GM18868 (cell line): Measurements from ENCODE around the gene NAV3.
A peak's percentile ranks its signal among the peaks of the same experiment; 100 is the strongest.

Experiments used
- ATAC-seq: cut with Tn5 transposase; IDR thresholded peaks from one replicate; pipeline ENCODE4 v1.9.1; 2021; ENCODE audit warnings: mild to moderate bottlenecking, moderate library complexity; ENCODE audit not compliant: unreplicated experiment

The NAV3 gene

DNA sequence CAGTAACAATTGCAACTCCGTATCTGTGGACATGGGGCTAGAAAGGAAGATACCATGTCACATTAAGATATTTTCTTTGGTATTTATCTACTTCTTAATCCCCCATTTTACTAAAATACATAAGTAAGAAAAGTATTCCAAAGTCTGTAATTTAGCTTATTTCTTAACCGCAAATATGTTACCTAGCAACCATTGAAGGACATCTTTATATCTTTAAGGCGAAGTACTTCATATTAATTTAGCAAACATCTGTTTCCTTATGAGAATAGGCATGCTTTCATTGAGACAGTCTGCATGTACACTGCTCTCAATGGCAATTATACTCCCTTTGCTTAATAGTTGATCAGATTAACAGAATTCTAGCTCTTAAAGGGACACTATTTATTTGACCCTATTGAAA lies 88.8 kb downstream of the NAV3 start:
- no peak for ATAC-seq

DNA sequence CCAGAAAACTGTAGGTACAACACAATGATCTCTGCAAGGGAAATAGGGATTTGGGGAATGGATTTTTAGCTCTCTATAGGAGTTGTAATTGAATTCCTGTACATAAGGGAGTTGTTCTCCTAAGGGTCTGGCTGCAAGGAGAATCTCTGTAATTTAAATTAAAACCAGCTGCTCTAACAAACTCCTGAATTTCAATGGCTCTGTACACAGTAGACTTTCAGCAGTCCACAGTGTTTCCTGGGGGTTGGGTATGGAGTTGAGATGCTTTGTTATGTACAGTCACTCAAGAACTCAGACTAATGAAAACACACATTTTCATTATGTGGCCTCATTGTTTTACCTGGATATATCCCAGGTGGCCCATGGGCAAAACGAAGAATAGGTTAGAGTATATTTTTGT lies 93.2 kb downstream of the NAV3 start:
- no peak for ATAC-seq

DNA sequence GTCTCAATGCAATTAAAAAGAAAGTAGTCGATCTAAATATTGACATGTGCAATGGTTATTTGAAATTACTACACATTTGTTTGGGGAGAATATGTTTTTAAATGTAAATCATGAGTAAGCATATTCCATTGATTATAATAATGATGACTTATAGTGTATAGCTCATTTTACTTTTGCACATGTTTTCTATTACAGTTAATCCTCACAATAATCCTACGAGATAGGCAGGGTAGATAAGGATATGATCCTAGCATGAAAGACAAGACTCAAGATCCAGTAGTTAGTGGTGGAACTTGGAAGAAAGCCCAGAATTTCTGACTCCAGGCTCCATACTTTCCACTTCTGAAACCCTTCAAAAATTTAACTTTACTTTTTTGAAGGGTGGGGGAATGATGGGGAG lies 94.0 kb downstream of the NAV3 start:
- no peak for ATAC-seq

DNA sequence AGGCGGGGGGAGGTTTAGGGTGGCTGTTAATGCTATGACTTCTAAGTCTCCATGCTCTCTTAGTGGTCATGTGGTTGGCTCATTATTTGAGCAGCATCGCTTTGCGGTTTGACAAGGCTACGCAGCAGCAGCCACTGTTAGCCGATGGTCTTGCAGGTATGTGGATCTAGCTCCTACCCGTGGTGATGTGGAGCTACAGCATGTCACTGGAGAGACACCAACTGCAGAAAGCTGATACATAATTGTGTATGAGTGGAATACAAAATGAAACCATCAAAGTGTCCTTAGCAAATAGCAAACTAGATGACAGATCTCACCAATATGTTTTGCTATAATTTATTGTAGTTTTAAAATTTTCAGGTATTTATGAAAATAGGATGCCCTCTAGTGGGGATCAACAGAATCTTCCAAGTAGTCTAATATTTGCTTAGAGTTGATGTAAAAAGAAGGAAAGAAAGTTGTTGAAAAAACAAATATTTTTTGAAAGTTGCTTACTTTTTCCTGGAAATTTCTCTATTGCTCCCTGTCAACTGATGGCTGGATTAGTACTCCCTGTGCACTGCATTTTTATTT lies 94.9 kb downstream of the NAV3 start:
- peak; percentile 100 for ATAC-seq

DNA sequence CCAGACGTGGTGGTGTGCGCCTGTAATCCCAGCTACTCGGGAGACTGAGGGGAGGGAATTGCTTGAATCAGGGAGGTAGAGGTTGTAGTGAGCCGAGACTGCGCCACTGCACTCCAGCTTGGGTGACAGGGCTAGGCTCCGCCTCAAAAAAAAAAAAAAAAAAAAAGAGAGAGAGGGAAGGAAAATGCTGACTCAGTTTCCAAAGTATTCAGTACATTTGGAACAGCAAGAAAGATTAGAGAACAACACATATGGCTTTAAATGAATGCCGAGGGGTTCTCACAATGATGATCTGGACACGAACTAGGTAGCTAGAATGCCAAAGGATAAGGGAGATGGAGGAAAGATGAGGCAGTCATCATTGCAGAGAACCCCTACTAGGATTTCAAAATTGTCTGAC lies 97.4 kb downstream of the NAV3 start:
- ATAC-seq, result no peak

DNA sequence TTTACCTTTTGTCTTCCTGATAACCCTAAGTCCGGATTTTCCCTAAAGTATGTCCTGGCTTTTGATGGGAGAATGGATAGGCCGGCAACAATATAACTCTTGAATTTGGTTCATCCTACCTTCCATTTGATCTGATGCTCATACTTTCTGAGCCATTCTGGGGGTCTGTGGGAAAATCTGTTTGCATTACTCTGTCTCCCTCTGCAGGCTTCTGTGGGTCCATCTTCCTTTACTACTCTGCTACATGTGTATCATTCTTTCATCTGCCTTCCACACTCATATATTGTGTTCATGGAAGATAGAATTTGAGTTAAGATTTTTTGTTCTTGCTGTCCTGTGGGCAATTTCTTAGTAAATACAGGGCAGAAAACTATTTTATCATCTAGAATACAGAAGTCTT lies 101.5 kb downstream of the NAV3 start:
- ATAC-seq, result no peak

DNA sequence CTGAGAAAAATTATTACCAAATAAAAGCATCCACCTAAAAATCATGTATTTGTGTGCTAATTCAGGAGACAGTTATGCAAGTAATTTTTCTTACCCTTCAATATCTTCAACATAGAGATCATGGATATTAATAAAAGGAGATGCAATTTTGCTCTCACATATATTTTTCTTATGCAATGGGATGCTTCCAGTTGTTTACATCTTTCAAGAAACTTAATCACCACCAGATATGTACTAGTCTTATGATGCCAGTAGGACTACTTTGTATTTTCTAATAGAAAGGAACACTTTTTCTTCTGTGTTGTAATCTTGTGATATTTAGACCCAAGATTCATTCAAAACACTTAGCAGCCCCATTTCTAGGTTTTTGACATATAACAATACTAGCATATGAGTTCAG lies 107.6 kb downstream of the NAV3 start:
- no peak for ATAC-seq

DNA sequence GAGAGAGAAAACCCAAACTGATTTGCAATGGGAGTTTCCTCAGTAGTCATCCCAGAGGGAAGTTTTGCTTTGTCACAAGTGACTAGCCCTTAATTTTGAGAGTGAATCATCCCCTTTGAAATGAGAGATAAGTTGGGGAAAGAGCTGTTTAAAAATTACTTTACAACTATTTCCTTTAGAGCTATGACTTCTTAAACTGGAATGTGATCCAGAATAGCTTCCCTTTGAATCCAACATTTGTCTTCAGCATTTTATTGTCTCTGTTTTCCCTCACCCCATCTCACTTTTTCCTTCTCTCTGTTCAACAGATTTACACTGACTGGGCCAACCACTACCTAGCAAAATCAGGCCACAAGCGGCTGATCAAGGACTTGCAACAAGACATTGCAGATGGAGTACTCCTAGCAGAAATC lies 109.3 kb downstream of the NAV3 start:
- no peak for ATAC-seq

DNA sequence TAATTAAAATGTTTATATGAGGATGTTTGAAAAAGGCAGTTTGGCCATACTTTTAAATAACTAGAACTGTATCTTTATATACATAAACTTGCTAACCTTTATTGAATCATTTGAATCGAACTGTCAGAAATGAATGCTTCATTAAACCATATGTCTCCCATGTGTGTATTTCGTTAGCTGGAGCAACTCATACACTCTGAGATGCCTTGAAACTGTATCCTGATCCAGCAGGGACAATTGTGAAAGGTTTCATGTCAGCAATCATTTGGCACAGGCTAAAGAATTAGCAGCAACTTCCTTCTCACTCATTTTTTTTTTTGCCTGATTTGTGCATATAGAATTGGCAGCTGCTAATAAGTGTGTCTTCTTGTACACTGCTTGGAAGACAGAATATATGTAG lies 109.9 kb downstream of the NAV3 start:
- ATAC-seq, result no peak

DNA sequence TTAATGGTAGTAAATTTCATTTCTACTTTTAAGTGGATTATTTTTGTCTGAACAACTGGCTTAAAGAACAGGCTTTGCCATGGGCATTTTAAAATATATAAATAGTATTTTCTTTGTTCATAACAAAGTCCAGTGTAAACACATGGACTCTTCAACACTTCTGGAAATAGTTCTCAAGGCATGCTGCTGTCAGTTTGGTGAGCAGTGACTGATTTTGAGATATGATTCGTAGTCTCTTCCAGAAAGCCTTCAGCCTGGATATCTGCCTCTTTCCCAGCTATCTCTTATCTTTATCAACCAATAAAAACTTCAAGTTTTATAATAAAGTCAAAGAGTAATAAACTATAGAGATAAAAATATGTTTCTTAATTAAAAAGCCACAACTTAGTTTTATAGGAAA lies 110.7 kb downstream of the NAV3 start:
- no peak for ATAC-seq

DNA sequence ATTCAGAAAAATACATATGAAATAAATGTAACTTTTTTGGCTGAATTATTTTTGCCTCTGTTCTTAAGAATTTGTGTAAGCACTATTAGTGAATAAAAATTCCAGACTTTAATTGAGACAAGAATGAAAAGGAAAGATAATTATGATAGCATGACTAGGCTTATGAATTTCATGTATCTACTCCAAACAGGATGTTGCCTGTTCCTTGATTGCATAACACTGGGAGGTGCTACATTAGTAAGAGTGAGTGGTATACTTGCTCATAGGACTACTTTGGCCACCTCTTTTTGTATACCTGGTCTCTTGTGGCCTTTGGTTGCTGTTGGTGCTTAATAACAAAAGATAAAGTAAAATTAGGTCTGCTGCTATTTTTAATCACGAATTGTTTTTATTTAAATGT lies 112.8 kb downstream of the NAV3 start:
- ATAC-seq, result no peak

DNA sequence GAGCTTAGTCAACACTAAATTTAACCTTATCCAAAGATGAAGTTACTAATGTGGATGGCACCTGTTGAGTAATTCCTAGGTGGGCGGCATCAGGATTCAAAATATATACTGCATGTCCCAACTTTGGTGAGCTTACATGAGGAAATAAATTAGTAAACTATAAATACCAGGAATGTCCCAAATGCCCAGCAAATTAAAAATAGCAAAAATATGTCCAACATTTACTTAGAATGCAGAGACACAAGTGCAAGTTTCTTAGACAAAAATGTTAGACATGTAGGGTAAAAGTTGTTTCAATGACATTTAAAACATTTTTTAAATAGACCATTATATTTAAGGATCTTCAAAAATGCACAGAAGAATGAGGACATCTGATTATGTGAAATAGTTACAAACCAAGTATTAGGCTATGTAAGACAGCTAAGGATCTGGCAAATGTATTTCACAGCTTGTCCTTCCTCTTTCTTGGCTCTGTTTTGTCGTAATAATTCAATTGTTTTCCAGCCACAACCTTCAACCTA lies 115.9 kb downstream of the NAV3 start:
- no peak for ATAC-seq

DNA sequence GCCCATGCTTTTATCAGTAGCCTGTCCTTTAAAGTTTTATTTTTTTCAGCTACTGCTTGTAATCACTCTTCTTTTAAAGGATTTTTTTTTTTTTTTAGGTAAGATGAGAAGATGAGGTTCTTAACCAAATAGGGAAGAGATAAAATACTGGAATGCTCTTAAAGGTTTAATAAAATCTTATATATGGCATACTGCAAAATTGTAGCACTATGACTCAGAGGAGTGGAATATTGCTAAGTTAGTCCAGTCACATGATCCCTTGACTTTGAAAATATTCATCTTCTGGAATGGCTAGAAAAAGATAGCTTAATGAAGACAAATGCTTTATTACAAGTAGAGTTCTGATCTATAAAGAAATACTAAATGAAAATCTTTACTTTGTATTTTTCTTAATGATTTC lies 116.6 kb downstream of the NAV3 start:
- no peak for ATAC-seq

DNA sequence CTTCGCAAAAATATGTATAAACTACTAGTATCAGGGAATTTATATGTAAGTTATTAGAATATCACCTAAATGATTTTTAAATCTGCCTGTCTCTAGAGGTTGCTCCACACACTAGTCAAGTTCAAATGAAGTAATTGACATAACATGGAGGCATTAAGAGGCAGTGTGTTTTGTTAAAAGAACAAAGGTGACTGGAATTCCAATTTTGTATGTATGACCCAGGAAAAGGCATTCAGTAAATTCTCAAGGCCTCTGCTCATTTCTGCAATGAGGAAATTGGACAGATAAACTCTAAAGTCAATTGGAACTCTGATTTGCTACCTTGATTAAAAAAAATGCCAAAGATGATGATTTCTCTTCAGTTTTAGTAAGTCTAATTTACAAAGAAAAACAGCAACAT lies 117.1 kb downstream of the NAV3 start:
- no peak for ATAC-seq

DNA sequence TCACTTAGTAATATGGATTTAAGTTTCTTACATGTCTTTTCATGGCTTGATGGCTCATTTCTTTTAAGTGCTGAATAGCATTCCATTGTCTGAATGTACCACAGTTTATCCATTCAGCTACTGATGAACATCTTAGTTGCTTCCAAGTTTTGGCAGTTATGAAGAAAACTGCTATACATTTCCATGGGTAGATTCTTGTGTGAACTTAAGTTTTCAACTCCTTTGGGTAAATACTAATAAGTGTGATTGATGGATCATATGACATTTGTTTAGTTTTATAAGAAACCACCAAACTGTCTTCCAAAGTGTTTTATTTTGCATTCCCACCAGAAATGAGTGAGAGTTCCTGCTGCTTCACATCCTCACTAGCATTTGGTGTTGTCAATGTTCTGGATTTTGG lies 119.2 kb downstream of the NAV3 start:
- no peak for ATAC-seq

DNA sequence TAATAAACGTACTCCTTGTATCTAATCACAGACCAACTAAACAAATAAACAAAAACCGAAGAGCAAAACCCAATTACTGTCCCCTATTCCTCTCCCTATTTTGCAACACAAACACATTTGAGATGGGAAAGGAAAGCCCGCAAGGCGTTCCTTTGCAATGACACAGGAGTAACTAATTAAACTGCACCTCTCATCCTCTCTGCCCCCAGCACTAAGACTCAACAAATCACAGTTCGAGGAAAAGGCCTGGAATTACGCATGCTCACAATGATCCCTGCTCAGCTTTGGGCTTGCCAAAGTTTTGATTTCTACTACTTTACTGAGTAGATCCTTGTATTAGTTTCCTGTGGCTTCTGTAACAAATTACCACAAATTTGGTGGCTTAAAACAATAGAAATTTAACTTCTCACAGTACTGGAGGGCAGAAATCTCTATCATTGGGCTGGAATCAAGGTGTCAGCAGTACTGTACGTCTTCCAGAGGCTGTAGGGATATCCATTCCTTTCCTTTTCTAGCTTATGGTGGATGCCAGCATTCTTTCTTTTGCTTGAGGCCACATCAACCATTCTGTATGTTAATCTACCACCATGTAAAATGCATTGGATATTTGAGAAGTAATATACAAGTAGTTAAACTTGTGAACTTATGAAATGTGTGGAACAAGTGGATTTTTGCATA lies 123.0 kb downstream of the NAV3 start:
- no peak for ATAC-seq

DNA sequence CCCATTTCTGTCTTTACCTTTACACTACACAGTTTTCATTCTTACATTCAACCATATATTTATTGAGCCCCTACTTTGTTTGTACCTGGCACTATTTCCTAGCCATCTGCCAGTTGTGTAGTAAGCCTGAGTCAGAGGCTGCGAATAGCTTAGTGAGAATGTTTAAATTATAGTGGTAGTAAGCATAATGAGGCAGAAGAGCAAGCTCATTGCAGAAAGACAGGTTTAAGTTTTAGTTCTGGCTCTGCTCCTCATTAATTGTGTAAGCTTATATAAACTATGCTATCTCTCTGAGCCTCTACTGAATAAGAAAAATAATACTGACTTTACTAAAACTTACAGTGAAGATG lies 123.5 kb downstream of the NAV3 start:
- ATAC-seq, result no peak

DNA sequence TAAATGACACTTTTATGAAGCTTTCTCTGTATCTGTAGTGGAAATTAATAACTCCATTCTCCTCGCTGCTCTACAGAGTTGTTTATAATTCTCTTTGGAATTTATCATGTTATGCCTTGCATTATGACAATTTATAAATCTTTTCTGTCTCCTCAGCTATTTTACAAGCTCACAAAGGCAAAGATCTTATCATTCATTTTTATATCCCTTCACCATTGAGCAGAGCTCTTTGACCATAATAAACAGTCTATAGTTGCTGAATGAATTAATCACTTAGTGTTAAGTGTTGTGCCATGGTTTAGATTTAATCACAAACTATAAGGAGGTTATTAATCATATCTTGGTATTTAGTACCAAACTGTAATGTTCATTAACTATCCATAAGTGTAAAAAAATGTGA lies 126.4 kb downstream of the NAV3 start:
- no peak for ATAC-seq

DNA sequence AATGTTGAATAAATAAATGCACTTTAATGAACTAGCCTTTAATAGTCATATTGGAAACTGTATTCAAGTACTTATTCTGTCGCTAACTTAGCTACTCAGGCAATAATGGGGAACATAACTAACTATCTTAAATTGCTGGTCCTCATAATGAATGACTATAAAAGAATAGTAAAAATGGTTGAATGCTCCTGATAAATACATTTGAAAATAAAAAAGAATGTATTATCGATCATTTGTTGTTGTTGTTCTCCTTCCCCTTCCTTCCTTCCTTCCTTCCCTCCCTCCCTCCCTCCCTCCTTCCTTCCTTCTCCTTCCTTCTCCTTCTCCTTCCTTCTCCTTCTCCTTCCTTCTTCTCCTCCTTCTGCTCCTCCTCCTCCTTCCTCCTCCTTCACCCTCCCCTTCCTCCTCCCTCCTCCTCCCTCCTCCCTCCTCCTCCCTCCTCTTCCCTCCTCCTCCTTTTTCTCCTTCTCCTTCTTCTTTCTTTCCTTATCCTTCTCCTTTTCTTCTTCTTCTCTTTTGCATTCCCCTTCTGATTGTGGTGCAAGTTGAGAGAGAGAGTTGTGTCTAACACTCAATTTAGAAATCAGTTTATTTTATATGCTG lies 133.0 kb downstream of the NAV3 start:
- no peak for ATAC-seq

DNA sequence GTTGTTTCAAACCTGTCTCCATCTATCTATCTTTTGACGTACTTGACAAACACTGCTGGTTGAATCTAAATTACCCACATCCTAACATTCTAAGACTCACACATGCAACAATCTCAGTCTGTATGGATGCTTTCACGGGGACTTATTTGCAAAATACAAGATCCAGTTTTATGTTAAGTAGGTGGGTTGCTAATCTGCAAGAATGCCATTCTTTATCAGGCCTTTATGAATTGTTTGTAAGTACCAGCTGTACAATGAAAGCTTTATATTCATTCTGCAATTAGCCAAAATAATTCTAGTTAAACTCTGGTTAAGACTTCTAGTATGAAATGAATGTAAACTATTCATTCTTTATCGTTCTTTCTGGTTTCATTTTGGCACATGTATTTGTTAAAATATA lies 135.1 kb downstream of the NAV3 start:
- no peak for ATAC-seq

DNA sequence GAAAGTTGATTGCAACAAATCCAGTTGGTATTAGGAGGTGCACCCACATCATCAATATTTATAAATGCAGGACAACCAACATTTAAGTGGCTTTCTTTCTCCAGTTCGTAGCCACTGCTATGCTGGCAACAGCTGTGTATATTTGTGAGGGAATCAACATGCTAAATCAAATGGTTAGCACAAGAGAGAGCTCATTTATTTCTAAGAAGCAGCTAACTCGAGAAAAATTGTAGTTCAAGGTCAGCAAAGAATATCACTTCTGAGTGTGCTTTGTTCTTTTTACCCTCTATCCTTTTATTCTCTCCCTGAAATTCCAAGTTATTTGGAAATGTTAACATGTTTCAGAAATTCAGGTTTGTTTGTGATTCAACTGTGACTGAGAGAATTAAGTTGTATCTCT lies 137.3 kb downstream of the NAV3 start:
- no peak for ATAC-seq

DNA sequence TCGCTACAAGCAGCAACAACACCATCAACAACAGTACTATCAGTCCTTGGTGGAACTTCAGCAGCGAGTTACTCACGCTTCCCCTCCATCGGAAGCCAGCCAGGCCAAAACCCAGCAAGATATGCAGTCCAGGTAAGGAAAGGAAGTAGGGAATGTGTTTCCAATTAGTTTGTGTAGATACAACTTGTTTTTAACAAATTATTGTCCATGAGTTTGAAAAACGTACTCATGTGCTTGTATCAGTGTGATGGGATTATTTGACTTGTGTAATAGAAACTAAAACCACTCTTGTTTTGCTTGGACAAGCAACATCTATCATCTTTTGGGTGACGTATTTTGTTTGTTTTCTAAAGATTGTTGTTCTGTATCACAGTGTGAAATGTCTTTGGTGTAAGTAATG lies 137.9 kb downstream of the NAV3 start:
- ATAC-seq, result no peak

DNA sequence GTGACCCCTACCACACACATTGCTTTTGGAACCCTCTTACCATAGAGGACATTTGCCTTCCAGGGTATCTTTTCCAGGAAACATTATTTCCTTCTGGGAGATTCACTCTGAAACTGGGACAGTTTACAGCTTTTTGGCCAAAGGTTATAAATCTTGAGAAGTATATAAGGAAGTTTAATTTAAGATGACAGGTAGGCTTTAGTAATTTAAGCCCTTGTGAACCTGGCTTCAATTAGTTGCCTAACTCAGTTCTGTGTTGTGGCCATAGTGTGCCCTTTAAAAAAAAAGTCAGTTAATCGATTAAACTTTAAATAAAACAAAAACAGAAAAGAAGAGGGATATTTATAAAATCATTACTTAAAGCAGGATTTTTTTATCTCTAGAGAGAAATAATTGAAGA lies 142.9 kb downstream of the NAV3 start:
- ATAC-seq, result no peak
